NCI-H446 (cell line): ENCODE results near the gene ZNF224.
A peak's percentile ranks its signal among the peaks of the same experiment; 100 is the strongest.
"Not testable (repeated sequence)": the region's sequence is repeated elsewhere in the genome, so short reads cannot be mapped to it uniquely, and the experiment has no call there.

ENCODE experiments used
- DNase-seq, 2 experiments: peaks; one replicate each; lab custom pipeline; 2025; lab: John Stamatoyannopoulos, UW

ZNF224 gene

GRCh38 chr19:44093931-44094765 is at the start of gene ZNF224:
ZNF224 (plus strand) TSS chr19:44094361; CDS start chr19:44097874, 3,513 bp downstream.
- peak; percentile 89 to 95 for DNase-seq

- no peak for DNase-seq
These were observed 43.2 kb upstream of the ZNF224 start for GRCh38 chr19:44050740-44051649.

GRCh38 chr19:44051650-44052402 is 42.3 kb upstream of the ZNF224 start, which contains the start of gene ZNF223:
ZNF223 (plus strand) TSS chr19:44052036; CDS start chr19:44055177, 3,141 bp downstream.
- DNase-seq, result peak; percentile 89 to 96

DNA sequence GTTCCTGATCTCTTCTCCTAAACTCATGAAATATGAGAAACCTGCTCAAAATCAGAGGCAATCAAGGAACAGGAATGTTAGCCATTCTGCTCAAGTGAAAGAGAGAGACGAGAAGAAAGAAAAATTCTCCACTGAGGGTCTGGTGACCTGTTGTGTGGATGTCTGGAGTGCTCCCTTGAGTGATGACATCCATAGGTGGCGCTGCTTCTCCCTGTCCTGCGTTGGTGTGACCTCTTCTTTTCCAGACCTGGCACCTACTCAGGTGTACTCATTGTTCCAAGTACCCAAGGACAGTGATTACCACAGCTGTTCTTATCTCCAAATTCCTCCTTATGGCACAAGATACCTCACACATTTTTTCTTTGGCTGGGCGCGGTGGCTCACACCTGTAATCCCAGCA is 38.3 kb upstream of the ZNF224 start:
- no peak for DNase-seq

- DNase-seq, result no peak
These were observed 34.9 kb upstream of the ZNF224 start for GRCh38 chr19:44059229-44059628.

GRCh38 chr19:44061038-44061437 is 33.1 kb upstream of the ZNF224 start:
- DNase-seq, result no peak

- no peak for DNase-seq
These were observed 27.9 kb upstream of the ZNF224 start for GRCh38 chr19:44066305-44066704.

GRCh38 chr19:44069415-44069814 is 24.7 kb upstream of the ZNF224 start:
- no peak for DNase-seq

DNA sequence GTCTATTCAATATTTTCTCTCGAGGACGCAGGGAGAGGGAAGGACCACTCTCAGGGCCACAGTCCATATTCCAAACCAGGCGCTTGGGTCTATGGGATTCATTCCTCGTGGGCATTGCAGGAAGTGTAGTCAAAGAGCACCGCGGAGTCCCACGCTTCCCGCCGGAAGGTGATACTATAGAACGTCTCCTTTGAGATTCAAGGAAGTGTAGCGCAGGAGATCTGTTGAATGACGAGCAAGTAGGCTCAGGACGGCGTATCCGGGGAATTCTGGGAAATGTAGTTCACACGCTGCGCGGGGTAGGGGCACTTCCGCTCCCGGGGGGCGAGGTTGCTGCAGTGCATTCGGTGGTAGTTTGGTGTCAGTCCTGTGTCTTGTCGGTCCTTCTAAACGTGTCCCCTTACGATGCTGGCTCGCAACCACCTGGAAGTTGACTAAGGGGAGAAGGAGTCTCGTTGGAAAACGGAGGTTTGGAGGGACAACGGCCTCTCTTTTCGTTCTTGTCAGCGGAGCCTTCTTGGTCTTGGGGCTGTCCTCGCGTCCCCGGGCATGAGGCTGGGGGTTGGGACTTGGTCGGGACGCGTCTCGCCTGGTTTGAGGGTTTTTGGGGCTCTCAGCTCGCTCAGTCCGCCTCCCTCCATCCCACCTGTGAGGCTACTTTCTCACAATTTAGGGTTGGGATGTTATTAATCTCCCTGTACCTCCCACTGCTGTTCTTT is 22.2 kb upstream of the ZNF224 start, which contains the start of gene ZNF284:
Gene ZNF284, plus strand, starts transcription at position 336 of the 719 bp plus-strand sequence. CDS start 4,231 bp downstream, outside the sequence.
- DNase-seq, result peak; percentile 88 to 95

DNA sequence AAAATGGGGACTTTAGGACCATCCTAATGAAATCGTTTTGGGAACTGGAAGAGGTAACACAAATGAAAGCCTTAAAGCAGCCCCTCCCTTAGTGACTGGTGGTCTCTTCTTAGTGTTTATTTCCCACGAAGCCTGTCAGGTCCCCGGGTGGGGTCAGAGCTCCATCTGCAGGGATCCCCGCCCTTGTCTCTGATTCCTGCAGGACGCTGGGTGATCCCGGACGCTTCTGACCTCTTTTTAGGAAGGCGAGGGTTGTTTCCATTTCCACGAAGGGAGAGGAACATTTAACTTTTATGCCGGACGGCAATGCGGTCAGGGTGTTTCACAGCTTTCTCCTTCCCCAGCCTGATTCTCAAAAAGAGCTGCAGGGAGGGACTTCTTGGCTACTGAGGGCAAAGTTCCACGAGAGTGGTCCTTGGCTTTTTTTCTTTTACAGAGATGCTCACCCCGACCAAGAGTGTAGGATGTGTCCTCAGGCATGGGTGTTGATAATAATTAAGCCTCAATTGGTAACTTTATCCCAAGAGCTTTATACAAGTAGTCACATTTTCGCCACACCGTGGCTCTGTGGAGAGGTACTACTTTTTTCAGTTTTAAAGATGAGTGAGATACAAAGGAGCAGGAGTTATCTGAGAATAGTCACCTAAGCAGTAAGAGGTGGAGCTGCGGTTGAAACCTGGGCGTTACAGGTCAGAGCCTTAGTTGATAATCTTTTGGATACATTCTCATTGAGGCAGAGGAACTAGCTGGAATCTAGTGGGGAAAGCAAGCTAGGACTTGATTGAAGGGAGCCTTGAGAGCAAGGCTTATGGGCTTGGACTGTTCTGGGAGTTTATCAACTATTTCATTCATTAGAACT is 21.4 kb upstream of the ZNF224 start:
- no peak for DNase-seq

DNA sequence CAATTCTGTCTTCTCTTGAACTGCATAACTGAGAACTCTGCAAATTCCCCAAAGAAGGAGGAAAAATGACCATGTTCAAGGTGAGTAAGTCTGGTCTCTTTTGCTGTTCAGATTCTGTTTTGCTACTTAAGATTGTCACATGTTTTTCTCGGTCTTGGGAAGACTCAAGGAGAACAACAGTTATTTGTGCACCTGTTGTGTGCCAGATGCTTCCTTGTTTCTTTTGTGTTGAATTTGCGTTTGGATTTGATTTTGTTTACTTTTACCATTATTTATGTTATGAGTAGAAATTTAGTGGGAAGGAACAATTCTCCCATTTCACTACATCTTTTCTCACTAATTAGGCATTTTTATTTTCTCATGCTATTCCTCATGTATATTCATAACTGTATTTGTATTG is 17.8 kb upstream of the ZNF224 start:
- no peak for DNase-seq

DNA sequence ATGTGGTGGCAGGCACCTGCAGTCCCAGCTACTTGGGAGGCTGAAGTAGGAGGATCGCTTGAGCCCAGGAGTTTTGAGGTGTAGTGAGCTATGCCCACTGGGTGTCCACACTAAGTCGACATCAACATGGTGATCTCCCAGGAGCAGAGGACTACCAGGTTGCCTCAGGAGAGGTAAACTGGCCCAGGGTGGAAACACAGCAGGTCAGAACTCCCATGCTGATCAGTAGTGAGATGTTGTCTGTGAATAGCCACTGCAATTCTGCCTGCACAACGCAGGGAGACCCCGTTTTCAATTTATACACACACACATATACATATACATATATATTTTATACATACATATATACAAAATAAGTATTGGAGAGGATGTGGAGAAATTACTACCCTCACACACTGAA is 2.1 kb upstream of the ZNF224 start:
- DNase-seq, result no peak

GRCh38 chr19:44107751-44108150 is 13.6 kb downstream of the ZNF224 start:
- no peak for DNase-seq

DNA sequence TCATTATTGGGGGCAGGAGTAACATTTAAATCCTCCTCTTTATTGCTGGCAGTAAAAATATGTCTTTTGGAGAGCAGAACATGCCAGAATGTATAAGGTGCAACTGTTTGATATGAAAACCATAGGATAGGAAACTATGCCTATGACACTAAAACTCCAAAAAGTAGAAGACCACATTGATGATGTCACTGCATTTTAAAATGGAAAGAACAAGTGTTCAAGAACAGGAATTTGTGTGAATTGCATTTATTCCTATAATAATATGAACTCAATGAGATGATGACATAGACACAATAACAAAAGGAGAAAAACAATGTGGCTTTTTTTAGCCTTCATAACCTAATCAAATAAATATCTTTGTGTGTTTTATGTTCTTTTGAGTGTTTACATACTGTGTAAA is 15.3 kb downstream of the ZNF224 start:
- DNase-seq, result no peak

GRCh38 chr19:44111910-44112463 is 17.8 kb downstream of the ZNF224 start:
- peak in 1 of 2 experiments; percentile 10 for DNase-seq

DNA sequence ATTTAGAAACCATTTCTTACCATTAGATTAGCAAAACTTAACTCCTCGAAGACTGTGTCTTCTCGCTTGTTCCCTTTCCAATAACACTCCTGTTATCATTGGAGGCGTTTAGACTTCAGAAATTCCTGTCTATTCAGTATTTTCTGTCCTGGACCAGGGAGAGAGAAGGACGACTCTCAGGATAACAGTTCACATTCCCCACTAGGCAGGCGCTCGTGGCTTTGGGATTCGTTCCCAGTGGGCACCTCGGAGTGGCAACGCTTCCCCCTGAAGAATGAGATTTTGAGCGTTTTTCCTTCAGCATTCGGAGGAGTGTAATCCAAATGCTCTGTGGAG is 18.6 kb downstream of the ZNF224 start:
- DNase-seq, result no peak

- peak; percentile 97 to 98 for DNase-seq
These were observed 19.1 kb downstream of the ZNF224 start, which contains the start of gene ZNF225 for GRCh38 chr19:44113138-44113783. ZNF225 (plus strand) TSS chr19:44113399; CDS start chr19:44115828, 2,429 bp downstream.

DNA sequence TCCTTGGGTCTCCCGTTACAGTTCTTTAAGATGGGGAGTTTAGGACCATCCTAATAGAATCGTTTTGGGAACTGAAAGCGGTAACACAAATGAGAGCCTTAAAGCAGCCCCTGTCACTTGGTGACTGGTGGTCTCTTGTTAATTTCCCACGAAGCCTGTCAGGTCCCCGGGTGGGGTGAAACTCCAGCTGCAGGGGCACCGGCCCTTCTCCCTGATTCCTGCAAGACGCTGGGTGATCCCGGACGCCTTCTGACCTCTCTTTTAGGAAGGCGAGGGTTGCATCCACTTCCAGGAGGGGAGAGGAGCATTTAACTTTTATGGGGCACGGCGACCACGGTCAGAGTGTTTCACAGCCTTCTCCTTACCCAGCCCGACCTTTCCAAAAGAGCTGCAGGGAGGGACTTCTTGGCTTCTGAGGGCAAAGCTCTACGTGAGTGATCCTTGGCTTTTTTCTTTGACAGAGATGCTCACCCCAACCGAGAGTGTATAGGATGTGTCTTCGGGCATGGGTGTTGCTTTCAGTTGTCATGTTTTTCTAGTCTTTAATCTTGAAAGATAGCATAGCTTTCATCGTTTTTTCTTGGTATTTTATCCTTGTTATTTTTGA is 19.7 kb downstream of the ZNF224 start:
- no peak for DNase-seq

DNA sequence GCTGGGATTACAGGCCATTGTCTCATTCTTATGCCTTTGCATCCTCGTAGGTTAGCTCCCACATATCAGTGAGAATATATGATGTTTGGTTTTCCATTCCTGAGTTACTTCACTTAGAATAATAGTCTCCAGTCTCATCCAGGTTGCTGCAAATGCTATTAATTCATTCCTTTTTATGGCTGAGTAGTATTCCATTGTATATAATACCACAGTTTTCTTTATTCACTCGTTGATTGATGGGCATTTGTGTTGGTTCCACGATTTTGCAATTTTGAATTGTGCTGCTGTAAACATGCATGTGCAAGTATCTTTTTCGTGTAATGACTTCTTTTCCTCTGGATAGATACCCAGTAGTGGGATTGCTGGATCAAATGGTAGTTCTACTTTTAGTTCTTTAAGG is 27.0 kb downstream of the ZNF224 start:
- not testable (repeated sequence) for DNase-seq
